ENCODE results near the gene PGPEP1. TPM values are rescaled to one million over a fixed set of nuclear protein-coding genes. Genes with fewer than 3 reads are reported as not detected.
A peak's percentile ranks its signal among the peaks of the same experiment; 100 is the strongest.

PGPEP1 gene
- polyA plus RNA-seq, 1 of the 3 experiments (the other 2 are of a cell fraction), result 13.8 TPM

- 97% methylated on average over 3 of the region's 3 CpGs for WGBS (ENCODE audit: low lambda C conversion rate)
- Histone ChIP-seq H3K9ac (no peak overlapping the region), H3K27me3 (ENCODE audit: insufficient read depth) (no peaks in the 10 kb centered on the region), H3K4me3 (ENCODE audit: low read depth in 2 of 2, low read length in 1 of 2) (no peak overlapping the region), H3K27ac (ENCODE audit: low read depth in 2 of 2, low read length in 1 of 2) (peak overlapping the region; percentile 23 to 24; a peak in 2 of 4 replicates), H2AFZ (ENCODE audit: low read depth) (no peak overlapping the region), H3F3A (replicated peaks; ENCODE audit: insufficient read depth) (peaks cover 18% of the 10 kb centered on the region), H3K79me2 (ENCODE audit: insufficient read depth) (peaks cover 9% of the 10 kb centered on the region), H3K4me1 (ENCODE audit: control insufficient read depth in 1 of 2, insufficient read depth in 2 of 2, low read depth in 1 of 2, low read length in 1 of 2) (peaks cover 4 to 9% of the 10 kb centered on the region in 2 experiments; a peak in 2 of 4 replicates), H3K36me3 (replicated peaks in 1 of 2; ENCODE audit: control insufficient read depth in 1 of 2, insufficient read depth in 2 of 2, low read length in 1 of 2) (peaks cover 3 to 6% of the 10 kb centered on the region in 2 experiments), H3K9me3 (no peaks in the 10 kb centered on the region), H3K9me2 (no peaks in the 10 kb centered on the region), H4K20me1 (ENCODE audit: insufficient read depth) (no peaks in the 10 kb centered on the region; the same call in 1 of the 2 replicates), H3K4me2 (no peak overlapping the region)
- CTCF ChIA-PET, result interaction anchor here (0.6 to 8.6 kb wide), 11 partner anchors 12 to 36 kb away, joined by 3 to 160 read pairs (median 6); partner anchors contain the start of gene SSBP4
- TF ChIP-seq MEF2A (IDR thresholded peaks at IDR 0.05; ENCODE audit: borderline replicate concordance, low read depth) (no peak), FOSL2 (IDR thresholded peaks at IDR 0.05; ENCODE audit: borderline replicate concordance, low read depth) (no peak), EP300 (IDR thresholded peaks at IDR 0.05; ENCODE audit: borderline replicate concordance in 1 of 2, low read depth in 1 of 2, low read length in 1 of 2) (no peak), NFIC (IDR thresholded peaks at IDR 0.05; ENCODE audit: borderline replicate concordance) (no peak), ELF1 (IDR thresholded peaks at IDR 0.05) (no peak), GATA2 (CRISPR knock-in tag; IDR thresholded peaks at IDR 0.05) (no peak), YY1 (IDR thresholded peaks at IDR 0.05; ENCODE audit: low read depth) (no peak), RXRA (IDR thresholded peaks at IDR 0.05; ENCODE audit: borderline replicate concordance, low read depth) (no peak), CTCF (IDR thresholded peaks at IDR 0.05) (no peak), FOXJ3 (CRISPR knock-in tag; IDR thresholded peaks at IDR 0.05) (no peak), SIN3A (IDR thresholded peaks at IDR 0.05; ENCODE audit: borderline replicate concordance, low read depth, low read length) (no peak), TEAD4 (IDR thresholded peaks at IDR 0.05; ENCODE audit: borderline replicate concordance, insufficient read depth) (no peak), ZBTB33 (IDR thresholded peaks at IDR 0.05; ENCODE audit: borderline replicate concordance, low read depth) (no peak), SMC3 (IDR thresholded peaks at IDR 0.05; ENCODE audit: low read depth, low read length) (no peak)
- POLR2A ChIA-PET, result no interaction called here
- DNase-seq, result no peak
These were observed 44.9 kb downstream of the PGPEP1 start for GRCh38 chr19:18385359-18385674.

Data from SK-N-SH (cell line).